Mesenchymal stem cell (in vitro differentiated cells and primary cell): ENCODE results near the gene RTF1.

Source experiments
- DNase-seq: peaks from one replicate; pipeline ENCODE4 v3.0.0-alpha.2; 2013
- H2AFZ ChIP-seq: one replicate; pipeline ENCODE4 v1.6.1; 2013; ENCODE audit warnings: low read depth, mild to moderate bottlenecking, control low read depth, inconsistent platforms, low read length, moderate library complexity
- H2AK5ac ChIP-seq: 2 replicates; pipeline ENCODE4 v1.6.1; 2013; ENCODE audit warnings: low read length, moderate library complexity, mild to moderate bottlenecking, inconsistent platforms; ENCODE audit not compliant: severe bottlenecking
- H2BK120ac ChIP-seq: one replicate; pipeline ENCODE4 v1.6.1; 2013; ENCODE audit warnings: low read depth, mild to moderate bottlenecking, inconsistent platforms, low read length, moderate library complexity
- H2BK12ac ChIP-seq, 2 experiments: one replicate each; pipeline ENCODE4 v1.6.1; 2013; ENCODE audit warnings: inconsistent platforms in 2 of 2, low read length in 2 of 2, mild to moderate bottlenecking in 2 of 2, moderate library complexity in 2 of 2, control low read depth in 1 of 2
- H2BK15ac ChIP-seq: one replicate; pipeline ENCODE4 v1.6.1; 2013; ENCODE audit warnings: mild to moderate bottlenecking, low read depth, inconsistent platforms; ENCODE audit not compliant: poor library complexity, severe bottlenecking
- H2BK5ac ChIP-seq: 2 replicates; pipeline ENCODE4 v1.6.1; 2013; ENCODE audit warnings: low read depth, mild to moderate bottlenecking, low read length, control low read depth, inconsistent platforms; ENCODE audit not compliant: poor library complexity, severe bottlenecking
- H3K14ac ChIP-seq, 2 experiments: one replicate each; pipeline ENCODE4 v1.6.1; 2013; ENCODE audit warnings: inconsistent platforms in 2 of 2, low read length in 2 of 2, control low read depth in 1 of 2, mild to moderate bottlenecking in 1 of 2, moderate library complexity in 1 of 2
- H3K18ac ChIP-seq, 2 experiments: one replicate each; pipeline ENCODE4 v1.6.1; 2013; ENCODE audit warnings: inconsistent platforms in 2 of 2, low read length in 2 of 2, control low read depth in 1 of 2, low read depth in 1 of 2, mild to moderate bottlenecking in 1 of 2
- H3K23ac ChIP-seq, 2 experiments: one replicate each; pipeline ENCODE4 v1.6.1; 2013; ENCODE audit warnings: inconsistent platforms in 2 of 2, low read length in 2 of 2, mild to moderate bottlenecking in 2 of 2, moderate library complexity in 2 of 2, control low read depth in 1 of 2
- H3K27ac ChIP-seq: 2 replicates; pipeline ENCODE4 v1.5.1; 2013; ENCODE audit warnings: mild to moderate bottlenecking, moderate library complexity, low read length, control low read depth, inconsistent platforms; ENCODE audit not compliant: poor library complexity, severe bottlenecking
- H3K27me3 ChIP-seq, 2 experiments: 2 replicates each; pipeline versions ENCODE4 v1.6.1 to v1.7.0; 2013; ENCODE audit warnings: low read length in 2 of 2, mild to moderate bottlenecking in 2 of 2, moderate library complexity in 2 of 2, control low read depth in 1 of 2, inconsistent platforms in 1 of 2; ENCODE audit not compliant: control insufficient read depth in 1 of 2, insufficient read depth in 1 of 2
- H3K36me3 ChIP-seq, 2 experiments: 2 replicates each; pipeline versions ENCODE4 v1.6.1 to v1.7.0; 2013; ENCODE audit warnings: low read length in 2 of 2, control low read depth in 1 of 2, inconsistent platforms in 1 of 2, low read depth in 1 of 2, mild to moderate bottlenecking in 1 of 2; ENCODE audit not compliant: insufficient read depth in 2 of 2, control insufficient read depth in 1 of 2
- H3K4ac ChIP-seq, 2 experiments: one replicate each; pipeline ENCODE4 v1.6.1; 2013; ENCODE audit warnings: inconsistent platforms in 2 of 2, low read length in 2 of 2, mild to moderate bottlenecking in 2 of 2, moderate library complexity in 2 of 2, control low read depth in 1 of 2, low read depth in 1 of 2
- H3K4me1 ChIP-seq: 2 replicates; pipeline ENCODE4 v1.6.1; 2013; ENCODE audit warnings: low read depth, low read length, control low read depth; ENCODE audit not compliant: control insufficient read depth, insufficient read depth
- H3K4me2 ChIP-seq: 2 replicates; pipeline ENCODE4 v1.6.1; 2013; ENCODE audit warnings: low read length, mild to moderate bottlenecking, inconsistent platforms; ENCODE audit not compliant: poor library complexity, severe bottlenecking
- H3K4me3 ChIP-seq, 2 experiments: 2 replicates each; pipeline versions ENCODE4 v1.5.1 to v1.7.0; 2013; ENCODE audit warnings: low read length in 2 of 2, mild to moderate bottlenecking in 2 of 2, control low read depth in 1 of 2, low read depth in 1 of 2; ENCODE audit not compliant: insufficient read depth in 1 of 2
- H3K79me1 ChIP-seq: replicated peaks from 2 replicates; pipeline ENCODE4 v1.6.1; 2013; ENCODE audit warnings: mild to moderate bottlenecking, control low read depth, low read length, inconsistent platforms; ENCODE audit not compliant: poor library complexity, severe bottlenecking
- H3K9ac ChIP-seq: 2 replicates; pipeline ENCODE4 v1.7.0; 2013; ENCODE audit warnings: mild to moderate bottlenecking, low read length, moderate library complexity
- H3K9me3 ChIP-seq: 2 replicates; pipeline ENCODE4 v1.7.0; 2013; ENCODE audit warnings: mild to moderate bottlenecking, low read length; ENCODE audit not compliant: control insufficient read depth
- H4K8ac ChIP-seq: one replicate; pipeline ENCODE4 v1.6.1; 2013; ENCODE audit warnings: inconsistent platforms, mild to moderate bottlenecking, low read length, moderate library complexity
- H4K91ac ChIP-seq: one replicate; pipeline ENCODE4 v1.6.1; 2013; ENCODE audit warnings: mild to moderate bottlenecking, low read length, inconsistent platforms
- WGBS: methylation state at CpG from one replicate; pipeline ENCODE4 v1.1.7; 2013; ENCODE audit warnings: mixed read lengths; 5-methylcytosine and 5-hydroxymethylcytosine counted together

The RTF1 gene

DNA sequence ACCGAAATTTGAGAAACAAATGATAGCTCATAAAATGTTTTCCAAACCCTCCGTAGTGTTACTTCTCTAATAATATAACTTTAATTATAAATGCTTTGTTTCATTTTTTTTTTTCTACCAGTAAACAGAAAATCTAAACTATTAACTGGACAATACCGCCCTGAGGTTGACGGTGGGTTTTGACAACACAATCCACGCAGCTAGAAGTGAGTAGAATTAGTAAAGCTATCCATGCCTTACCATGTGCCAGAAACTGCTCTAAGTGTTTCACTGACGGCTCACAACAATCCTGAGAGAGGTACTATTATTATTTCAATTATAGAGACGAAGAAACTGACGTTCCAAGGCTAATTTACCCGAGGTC, 15.0 kb upstream of the RTF1 start:
- H3K27me3 ChIP-seq: no peaks in the 10 kb centered on the region
- H3K9me3 ChIP-seq: no peaks in the 10 kb centered on the region
- no peak overlapping the region for H2BK5ac ChIP-seq
- peaks cover 11% of the 10 kb centered on the region for H3K79me1 ChIP-seq
- H2AK5ac ChIP-seq: no peak overlapping the region
- peak overlapping the region; percentile 97 to 98 for H3K18ac ChIP-seq
- H3K4me1 ChIP-seq: peaks cover 5% of the 10 kb centered on the region
- H3K23ac ChIP-seq: no peak overlapping the region
- peaks cover 0 to 1% of the 10 kb centered on the region in 2 experiments for H3K36me3 ChIP-seq
- peak overlapping the region; percentile 99 for H4K8ac ChIP-seq
- peak overlapping the region in 1 of 2 experiments; percentile 98 for H3K4ac ChIP-seq
- no peak overlapping the region for H2BK12ac ChIP-seq
- peak overlapping the region; percentile 43 for H3K4me2 ChIP-seq
- no peak overlapping the region for H4K91ac ChIP-seq
- H3K4me3 ChIP-seq: peak overlapping the region; percentile 85 to 97
- 21% methylated on average over 7 of the region's 9 CpGs for WGBS
- DNase-seq: no peak
- H3K14ac ChIP-seq: peak overlapping the region in 1 of 2 experiments; percentile 99
- H3K27ac ChIP-seq: peak overlapping the region; percentile 42
- no peak overlapping the region for H2BK120ac ChIP-seq
- H3K9ac ChIP-seq: peak overlapping the region; percentile 92
- H2AFZ ChIP-seq: peak overlapping the region; percentile 91
- H2BK15ac ChIP-seq: no peak overlapping the region

DNA sequence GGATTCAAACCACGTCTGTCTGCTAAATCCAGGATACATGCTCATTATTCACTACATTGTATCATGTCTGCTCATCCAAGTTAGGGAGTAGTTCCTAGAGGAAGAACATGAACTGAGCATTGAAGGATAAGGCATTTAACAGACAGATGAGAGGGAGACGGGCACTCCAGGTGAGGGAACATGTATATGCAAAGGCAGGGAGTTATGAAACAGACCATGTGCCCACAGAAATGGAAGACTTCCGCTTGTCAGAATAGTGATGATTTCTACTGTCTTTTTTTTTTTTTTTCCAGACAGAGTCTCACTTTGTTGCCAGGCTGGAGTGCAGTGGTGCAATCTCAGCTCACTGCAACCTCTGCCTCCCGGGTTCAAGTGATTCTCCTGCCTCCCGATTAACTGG, 9.6 kb upstream of the RTF1 start:
- Histone ChIP-seq H2BK12ac (no peak overlapping the region), H3K9me3 (no peaks in the 10 kb centered on the region), H3K27me3 (no peaks in the 10 kb centered on the region), H2AFZ (no peak overlapping the region), H3K18ac (no peak overlapping the region), H3K4me2 (no peak overlapping the region), H2AK5ac (no peak overlapping the region), H2BK15ac (no peak overlapping the region), H3K27ac (no peak overlapping the region), H3K36me3 (no peaks in the 10 kb centered on the region), H3K23ac (no peak overlapping the region), H2BK5ac (no peak overlapping the region), H3K4me1 (peaks cover 2% of the 10 kb centered on the region), H3K14ac (no peak overlapping the region), H3K4ac (no peak overlapping the region), H3K4me3 (no peak overlapping the region), H4K91ac (no peak overlapping the region), H2BK120ac (no peak overlapping the region), H3K79me1 (peaks cover 4% of the 10 kb centered on the region), H4K8ac (no peak overlapping the region), H3K9ac (no peak overlapping the region)
- no peak for DNase-seq
- 94% methylated on average over 5 of the region's 5 CpGs for WGBS

DNA sequence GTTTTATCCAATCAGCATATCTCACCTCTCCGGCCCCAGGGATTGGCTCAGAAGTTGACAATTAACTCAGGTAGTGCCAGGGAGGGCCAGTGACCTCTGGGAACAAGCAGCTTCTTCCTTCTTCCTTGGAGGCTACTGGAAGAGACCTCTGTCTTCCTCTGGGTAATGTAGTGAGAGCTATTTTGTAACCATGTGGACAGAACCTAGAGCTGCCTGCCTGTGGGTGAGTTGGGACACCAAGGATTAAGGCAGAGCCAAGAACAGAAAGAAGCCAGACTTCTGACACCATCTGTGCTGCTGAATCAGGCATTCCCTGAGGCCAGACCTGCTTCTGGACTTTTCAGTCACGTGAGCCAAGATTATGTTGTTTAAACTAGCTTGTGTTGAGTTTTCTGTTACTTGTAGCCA, 8.7 kb upstream of the RTF1 start:
- Histone ChIP-seq H3K4me1 (no peaks in the 10 kb centered on the region), H3K14ac (no peak overlapping the region), H3K4me3 (no peak overlapping the region), H2BK15ac (no peak overlapping the region), H2BK12ac (peak overlapping the region in 1 of 2 experiments; percentile 3), H3K4me2 (no peak overlapping the region), H2BK5ac (no peak overlapping the region), H3K9ac (peak overlapping the region; percentile 9), H4K8ac (peak overlapping the region; percentile 72), H3K79me1 (no peaks in the 10 kb centered on the region), H2AFZ (no peak overlapping the region), H3K36me3 (no peaks in the 10 kb centered on the region), H3K27ac (no peak overlapping the region), H3K23ac (no peak overlapping the region), H2BK120ac (no peak overlapping the region), H3K27me3 (no peaks in the 10 kb centered on the region), H4K91ac (no peak overlapping the region), H2AK5ac (no peak overlapping the region), H3K9me3 (no peaks in the 10 kb centered on the region), H3K18ac (no peak overlapping the region), H3K4ac (peak overlapping the region in 1 of 2 experiments; percentile 87)
- 64% methylated on average over 2 of the region's 2 CpGs for WGBS
- peak; percentile 92 for DNase-seq

DNA sequence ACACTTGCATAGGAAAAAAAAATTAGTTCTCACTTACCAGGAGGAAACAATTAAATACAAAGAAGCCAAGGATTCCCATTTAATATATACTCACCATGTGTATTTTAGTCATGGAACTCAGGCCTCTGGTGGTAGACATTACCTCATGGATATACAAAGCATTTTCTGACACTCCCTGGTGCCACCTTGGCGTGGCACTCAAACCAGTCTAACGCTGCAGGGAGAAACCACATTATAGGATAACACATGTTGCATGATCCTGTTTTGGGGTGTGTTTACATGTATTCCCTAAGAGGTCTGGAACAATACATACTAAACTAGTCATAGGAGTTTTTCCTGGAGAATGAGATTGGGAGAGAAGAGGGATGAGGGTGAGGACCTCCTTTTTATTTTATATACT, 5.9 kb upstream of the RTF1 start:
- H2AK5ac ChIP-seq: no peak overlapping the region

More for the DNA sequence above, 5.9 kb upstream of the RTF1 start:
- Histone ChIP-seq H3K4me1 (peaks cover 1% of the 10 kb centered on the region), H3K4me2 (no peak overlapping the region), H3K4ac (no peak overlapping the region), H2BK5ac (no peak overlapping the region), H3K4me3 (no peak overlapping the region), H3K27ac (no peak overlapping the region), H4K91ac (no peak overlapping the region), H3K9ac (no peak overlapping the region), H3K9me3 (no peaks in the 10 kb centered on the region), H3K79me1 (no peaks in the 10 kb centered on the region), H4K8ac (no peak overlapping the region), H3K36me3 (no peaks in the 10 kb centered on the region), H3K18ac (no peak overlapping the region), H3K23ac (no peak overlapping the region), H2BK15ac (no peak overlapping the region), H3K14ac (no peak overlapping the region), H3K27me3 (no peaks in the 10 kb centered on the region), H2AFZ (no peak overlapping the region), H2BK120ac (no peak overlapping the region), H2BK12ac (no peak overlapping the region)
- 100% methylated on average over 2 of the region's 2 CpGs for WGBS
- DNase-seq: no peak
